GM20000 (cell line): Measurements from ENCODE around the gene ZNF417.

Source experiments
- DNase-seq: peaks from one replicate; pipeline ENCODE4 v3.0.0; 2012; ENCODE audit warnings: low spot score
- CTCF ChIP-seq: IDR thresholded peaks from 2 replicates; pipeline ENCODE4 v1.5.1; 2012; ENCODE audit warnings: mild to moderate bottlenecking, control low read depth; ENCODE audit errors: extremely low read depth, missing control alignments

ZNF417 gene

GRCh38 chr19:57916168-57916995, at the start of gene ZNF417:
TSS of gene ZNF417 (minus strand) at chr19:57916592. CDS start at chr19:57916411, 181 bp downstream.
- DNase-seq, result peak; percentile 86

- no peak for DNase-seq
- TF ChIP-seq CTCF, result no peak
Observed at GRCh38 chr19:57964761-57965160, 48.4 kb upstream of the ZNF417 start.

- DNase-seq, result no peak
- TF ChIP-seq CTCF, result no peak
Observed at GRCh38 chr19:57961785-57962184, 45.4 kb upstream of the ZNF417 start.

- no peak for DNase-seq
- TF ChIP-seq CTCF, result no peak
Observed at GRCh38 chr19:57954996-57955395, 38.6 kb upstream of the ZNF417 start.

- no peak for DNase-seq
- no peak for TF ChIP-seq CTCF
Observed at GRCh38 chr19:57949702-57950101, 33.3 kb upstream of the ZNF417 start.

- no peak for TF ChIP-seq CTCF
- DNase-seq, result no peak
Observed at GRCh38 chr19:57949296-57949695, 32.9 kb upstream of the ZNF417 start.

GRCh38 chr19:57947419-57948134, 31.2 kb upstream of the ZNF417 start, which contains the start of gene ZNF256:
TSS of gene ZNF256 (minus strand) at chr19:57947706. CDS start at chr19:57947474, 232 bp downstream.
- no peak for TF ChIP-seq CTCF
- peak; percentile 95 for DNase-seq
